AG09309 (cell line): ENCODE data around the gene CD59.

Source experiments
- DNase-seq: peaks from one replicate; pipeline ENCODE4 v3.0.0-alpha.2; 2010; ENCODE audit warnings: low read depth
- H3K4me3 ChIP-seq: 2 replicates; pipeline ENCODE4 v1.5.1; 2011; ENCODE audit warnings: mild to moderate bottlenecking, low read depth, low read length, moderate library complexity; ENCODE audit not compliant: control insufficient read depth
- TF ChIP-seq, protein P1 (sequence below): IDR thresholded peaks from 2 replicates; pipeline ENCODE4 v1.5.1; 2011; ENCODE audit warnings: mild to moderate bottlenecking, low read depth, low read length, inconsistent platforms; ENCODE audit not compliant: insufficient read depth, control insufficient read depth; ENCODE audit errors: missing control alignments

CD59 gene, protein sequence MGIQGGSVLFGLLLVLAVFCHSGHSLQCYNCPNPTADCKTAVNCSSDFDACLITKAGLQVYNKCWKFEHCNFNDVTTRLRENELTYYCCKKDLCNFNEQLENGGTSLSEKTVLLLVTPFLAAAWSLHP

DNA sequence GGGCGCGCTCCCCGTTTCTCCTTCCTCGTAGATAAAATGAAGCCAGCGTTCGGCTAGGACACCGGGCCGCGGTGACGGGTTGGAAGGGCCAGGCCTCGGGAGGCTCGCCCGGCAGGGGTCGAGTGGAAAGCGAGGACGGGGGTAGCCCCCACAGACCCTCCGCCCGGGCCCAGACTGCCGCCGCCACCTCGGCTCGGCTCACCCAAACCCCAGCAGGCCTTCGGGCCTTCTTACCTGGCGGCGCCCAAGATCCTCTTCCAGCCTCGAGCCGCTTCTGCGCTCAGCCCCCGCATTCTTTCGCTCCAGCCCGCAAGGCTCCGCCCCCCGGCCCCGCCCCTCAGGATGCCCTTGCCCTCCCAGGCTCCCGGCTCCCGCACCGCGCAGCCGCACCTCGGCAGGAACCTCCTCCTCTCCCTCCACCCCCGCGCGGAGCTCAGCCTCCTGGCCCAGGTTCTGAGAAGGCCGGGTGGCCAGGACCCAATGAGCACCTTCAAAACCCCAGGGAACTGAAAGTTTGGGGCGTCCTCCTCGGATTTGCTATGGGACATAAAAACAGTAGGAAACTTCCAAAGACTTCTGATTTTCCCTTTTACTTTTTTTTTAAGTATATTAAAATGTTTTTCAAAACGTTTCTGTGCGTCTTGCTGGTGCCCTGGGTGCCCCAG lies at the start of gene CD59:
CD59 (minus strand) TSS at position 276 of the 665 bp plus-strand sequence. CDS start 13,978 bp downstream, outside the sequence.
- DNase-seq: peak; percentile 54
- peak within 1 kb of the TSS; percentile 78 for H3K4me3 ChIP-seq
- TF ChIP-seq, protein P1, sequence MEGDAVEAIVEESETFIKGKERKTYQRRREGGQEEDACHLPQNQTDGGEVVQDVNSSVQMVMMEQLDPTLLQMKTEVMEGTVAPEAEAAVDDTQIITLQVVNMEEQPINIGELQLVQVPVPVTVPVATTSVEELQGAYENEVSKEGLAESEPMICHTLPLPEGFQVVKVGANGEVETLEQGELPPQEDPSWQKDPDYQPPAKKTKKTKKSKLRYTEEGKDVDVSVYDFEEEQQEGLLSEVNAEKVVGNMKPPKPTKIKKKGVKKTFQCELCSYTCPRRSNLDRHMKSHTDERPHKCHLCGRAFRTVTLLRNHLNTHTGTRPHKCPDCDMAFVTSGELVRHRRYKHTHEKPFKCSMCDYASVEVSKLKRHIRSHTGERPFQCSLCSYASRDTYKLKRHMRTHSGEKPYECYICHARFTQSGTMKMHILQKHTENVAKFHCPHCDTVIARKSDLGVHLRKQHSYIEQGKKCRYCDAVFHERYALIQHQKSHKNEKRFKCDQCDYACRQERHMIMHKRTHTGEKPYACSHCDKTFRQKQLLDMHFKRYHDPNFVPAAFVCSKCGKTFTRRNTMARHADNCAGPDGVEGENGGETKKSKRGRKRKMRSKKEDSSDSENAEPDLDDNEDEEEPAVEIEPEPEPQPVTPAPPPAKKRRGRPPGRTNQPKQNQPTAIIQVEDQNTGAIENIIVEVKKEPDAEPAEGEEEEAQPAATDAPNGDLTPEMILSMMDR: no peak

DNA sequence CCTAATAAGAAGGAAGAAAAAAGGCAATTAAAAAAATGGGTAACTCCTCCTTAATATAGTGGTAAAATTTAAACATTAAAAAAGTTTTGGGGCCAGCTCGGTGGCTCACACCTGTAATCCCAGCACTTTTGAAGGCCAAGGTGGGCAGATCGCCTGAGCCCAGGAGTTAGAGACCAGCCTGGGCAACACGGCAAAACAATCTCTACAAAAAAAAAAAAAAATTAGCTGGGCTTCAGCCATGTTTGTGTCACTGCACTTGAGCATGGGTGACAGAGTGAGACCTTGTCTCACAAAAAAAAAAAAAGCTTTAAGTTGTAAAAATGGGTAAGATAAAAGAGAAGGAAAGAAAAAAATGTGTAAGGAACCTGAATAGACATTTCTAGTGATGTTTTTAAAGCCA lies 49.4 kb upstream of the CD59 start:
- TF ChIP-seq, protein P1: no peak
- H3K4me3 ChIP-seq: no peak overlapping the region
- no peak for DNase-seq

DNA sequence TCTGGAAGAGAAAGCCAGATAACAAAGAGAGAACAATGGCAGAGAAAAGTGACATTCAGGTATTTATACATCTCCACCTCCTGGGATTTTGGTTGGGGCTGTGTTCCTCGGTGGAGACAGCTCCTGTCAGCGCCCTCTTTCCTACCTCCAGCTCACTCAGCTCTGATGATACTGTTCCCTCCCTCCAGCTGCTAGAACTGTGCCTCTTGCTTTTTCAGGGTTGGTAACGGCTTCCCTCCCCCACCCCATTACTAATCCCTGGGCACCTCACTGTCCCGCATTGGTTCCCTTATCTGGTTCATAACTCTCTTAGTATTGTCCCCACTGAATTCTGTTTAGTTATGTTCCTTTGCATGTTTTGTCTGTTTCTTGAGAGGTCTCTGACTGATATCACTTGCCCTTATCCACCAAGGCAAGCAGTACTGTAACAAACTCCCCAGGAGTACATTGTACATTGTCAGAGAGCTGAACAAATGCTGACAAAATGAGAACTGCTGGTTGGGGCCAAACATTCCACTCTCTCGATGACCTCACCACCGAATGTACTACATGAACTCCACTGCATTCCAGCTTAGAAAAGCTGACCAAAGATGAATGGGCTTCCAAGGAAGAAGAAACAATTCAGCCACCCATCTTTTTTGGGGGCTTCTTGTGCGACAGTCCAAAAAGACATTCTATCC lies 43.8 kb upstream of the CD59 start:
- H3K4me3 ChIP-seq: no peak overlapping the region
- TF ChIP-seq, protein P1: no peak
- DNase-seq: peak; percentile 34

DNA sequence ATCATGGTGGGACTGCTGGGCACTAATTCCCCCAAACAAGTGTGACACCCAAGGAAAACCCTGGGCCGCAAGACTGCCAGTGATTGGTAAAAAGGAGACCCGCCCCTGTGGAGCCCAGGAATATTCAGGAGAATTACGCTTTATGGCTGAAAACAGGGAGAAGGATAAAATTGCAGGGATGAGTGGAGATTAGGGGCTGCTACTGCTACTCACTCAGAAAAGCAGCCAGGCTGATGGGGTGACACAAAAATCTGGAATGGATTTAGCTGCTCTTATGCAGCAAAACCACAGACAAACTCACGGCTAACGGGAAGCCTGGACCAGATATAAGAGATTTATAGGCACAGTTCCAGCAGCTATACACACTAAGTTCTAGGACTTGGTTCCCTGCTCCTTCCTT lies 42.5 kb upstream of the CD59 start:
- H3K4me3 ChIP-seq: no peak overlapping the region
- peak; percentile 51 for DNase-seq

DNA sequence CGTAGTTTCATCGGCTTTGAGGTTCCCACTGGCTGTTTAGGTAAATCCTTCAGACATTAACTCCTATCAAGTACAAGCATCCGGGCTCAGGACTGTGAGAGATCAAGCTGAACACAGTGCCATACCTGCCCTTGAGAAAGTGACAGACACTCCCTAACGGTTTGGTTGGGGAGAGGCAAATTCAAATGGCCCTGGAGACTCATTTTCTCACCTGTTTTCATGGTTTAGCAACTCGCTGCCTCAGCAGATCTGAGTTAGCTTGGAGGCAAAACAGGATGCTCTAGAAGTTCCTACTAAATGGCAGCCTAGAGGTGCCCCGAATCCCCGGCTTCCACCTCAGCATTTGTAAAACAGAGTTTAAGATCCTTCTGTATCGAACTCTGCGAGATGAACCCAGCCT lies 41.7 kb upstream of the CD59 start:
- no peak for DNase-seq
- no peak overlapping the region for H3K4me3 ChIP-seq
- TF ChIP-seq, protein P1: no peak

More for the DNA sequence above, 42.5 kb upstream of the CD59 start:
- TF ChIP-seq, protein P1: no peak

DNA sequence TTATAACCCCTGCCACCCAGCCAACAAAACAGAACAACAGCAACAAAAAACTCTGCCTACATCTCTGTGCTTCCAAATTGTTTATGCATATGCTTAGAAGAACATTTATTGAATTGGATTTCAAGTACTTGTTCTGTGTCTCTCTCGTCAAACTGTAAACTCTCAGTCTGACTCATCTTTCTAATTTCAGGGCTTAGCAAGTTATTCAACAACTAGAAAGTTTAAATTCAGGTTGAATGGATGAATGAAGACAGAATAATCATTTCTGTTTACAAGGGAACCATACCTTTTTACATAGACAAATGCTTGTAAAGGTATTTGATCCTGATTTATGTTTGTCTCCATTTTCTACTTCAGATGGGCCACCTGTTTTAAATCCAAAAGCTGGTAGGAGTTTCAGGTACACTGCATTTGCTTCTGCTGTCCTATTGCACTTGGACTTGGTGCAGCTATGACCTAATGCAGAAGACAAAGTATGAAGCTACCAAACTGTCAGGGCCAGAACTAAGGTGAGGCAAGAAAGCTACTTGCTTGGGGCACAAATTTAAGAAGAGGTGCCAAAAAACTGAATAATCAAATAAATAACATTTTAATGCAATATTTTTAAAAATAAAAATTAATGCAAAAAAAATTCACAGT lies 39.7 kb upstream of the CD59 start:
- no peak overlapping the region for H3K4me3 ChIP-seq
- DNase-seq: no peak
- TF ChIP-seq, protein P1: no peak
